Gastroesophageal sphincter (tissue), 4 donors: Measurements from ENCODE around the gene RNF150. TPM values are rescaled to one million over a fixed set of nuclear protein-coding genes. Genes with fewer than 3 reads are reported as not detected.
"Not testable (repeated sequence)": the region's sequence is repeated elsewhere in the genome, so short reads cannot be mapped to it uniquely, and the experiment has no call there.

Experiments used
- ATAC-seq: fragments of 150-250 bp; one replicate; pipeline ENCODE4 v1.9.1; 2016; ENCODE audit warnings: mild to moderate bottlenecking, moderate library complexity
- H3K27ac ChIP-seq, 4 donors: fragments of 200-600 bp; sonication (generic) in 3 of 4; 1 replicate in 3 of 4; 2 replicates in 1 of 4; pipeline ENCODE4 v1.5.1; 2016 to 2019
- H3K27me3 ChIP-seq: fragments of 200-600 bp; sonication (generic); one replicate; pipeline ENCODE4 v1.5.1; 2019
- H3K36me3 ChIP-seq, 2 donors: fragments of 200-600 bp; sonication (generic); one replicate each; pipeline ENCODE4 v1.5.1; 2019; ENCODE audit warnings: control low read depth in 1 of 2
- H3K4me1 ChIP-seq, 3 donors: fragments of 200-600 bp; sonication (generic); 1 replicate in 2 of 3; 2 replicates in 1 of 3; pipeline ENCODE4 v1.5.1; 2016 to 2019; ENCODE audit warnings: control low read depth in 2 of 3
- H3K4me3 ChIP-seq, 2 donors: fragments of 200-600 bp; sonication (generic); one replicate each; pipeline ENCODE4 v1.5.1; 2019; ENCODE audit warnings: mild to moderate bottlenecking in 1 of 2, moderate library complexity in 1 of 2
- H3K9me3 ChIP-seq, 3 donors: fragments of 200-600 bp; sonication (generic); one replicate each; pipeline ENCODE4 v1.5.1; 2017 to 2019; ENCODE audit warnings: control low read depth in 2 of 3
- EP300 ChIP-seq: sonication (generic); formaldehyde crosslinking; IDR thresholded peaks from one replicate; pipeline ENCODE4 v1.6.1; 2017; ENCODE audit warnings: antibody characterized with exemption, mild to moderate bottlenecking
- POLR2A ChIP-seq, 2 donors: fragments of 450-650 bp; IDR thresholded peaks; one replicate each; pipeline ENCODE4 v1.6.1; 2017; ENCODE audit warnings: antibody characterized with exemption in 2 of 2, mild to moderate bottlenecking in 2 of 2, moderate library complexity in 1 of 2
- POLR2AphosphoS5 ChIP-seq: sonication (generic); formaldehyde crosslinking; IDR thresholded peaks from one replicate; pipeline ENCODE4 v1.6.1; 2017; ENCODE audit warnings: antibody characterized with exemption
- WGBS, 2 donors: methylation state at CpG; one replicate each; pipeline ENCODE4 v1.1.5; 2018; ENCODE audit warnings: low coverage in 1 of 2; 5-methylcytosine and 5-hydroxymethylcytosine counted together
- total RNA-seq, 4 donors: library from RNA; depleted of rRNA; stranded (reverse); fragments of >200 nt; gene quantifications; one replicate each; pipeline ENCODE4 v1.1.0, GENCODE V29; 2016
- TF ChIP-seq, protein P1 (sequence below), 4 experiments: fragments of 200-600 bp in 2 of 4; fragments of 450-650 bp in 2 of 4; sonication (generic) in 1 of 4; IDR thresholded peaks; one replicate each; pipeline ENCODE4 v1.5.1; 2017 to 2019; ENCODE audit warnings: antibody characterized with exemption in 4 of 4, mild to moderate bottlenecking in 2 of 4, moderate library complexity in 2 of 4

RNF150 gene
- total RNA-seq, 4 donors from 2014 or later = 36.5 to 70.5 (median 59.9) TPM

DNA sequence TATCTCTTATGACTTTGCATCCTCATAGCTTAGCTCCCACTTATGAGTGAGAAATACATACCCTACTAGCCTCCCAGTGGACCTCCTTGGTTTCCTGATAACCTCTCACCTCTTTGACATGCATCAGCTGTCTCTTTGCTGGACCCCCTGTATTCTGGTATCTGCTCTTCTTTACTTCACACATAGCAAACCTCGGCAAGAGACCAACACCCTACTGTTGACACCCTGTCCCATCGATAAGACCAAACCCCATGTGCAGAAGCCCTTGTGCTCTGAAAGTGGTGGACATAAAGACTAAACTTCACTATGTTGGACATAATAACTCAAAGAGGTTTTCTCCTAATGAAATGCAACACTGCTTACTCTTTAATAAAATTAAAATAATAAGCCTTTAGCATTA lies 75.7 kb downstream of the RNF150 start:
- 55 to 60% methylated on average over 2 of the region's 2 CpGs for WGBS, 2 donors
- TF ChIP-seq POLR2A (IDR thresholded peaks at IDR 0.05) (no peak), EP300 (no peak), POLR2AphosphoS5 (no peak)
- TF ChIP-seq, protein P1, sequence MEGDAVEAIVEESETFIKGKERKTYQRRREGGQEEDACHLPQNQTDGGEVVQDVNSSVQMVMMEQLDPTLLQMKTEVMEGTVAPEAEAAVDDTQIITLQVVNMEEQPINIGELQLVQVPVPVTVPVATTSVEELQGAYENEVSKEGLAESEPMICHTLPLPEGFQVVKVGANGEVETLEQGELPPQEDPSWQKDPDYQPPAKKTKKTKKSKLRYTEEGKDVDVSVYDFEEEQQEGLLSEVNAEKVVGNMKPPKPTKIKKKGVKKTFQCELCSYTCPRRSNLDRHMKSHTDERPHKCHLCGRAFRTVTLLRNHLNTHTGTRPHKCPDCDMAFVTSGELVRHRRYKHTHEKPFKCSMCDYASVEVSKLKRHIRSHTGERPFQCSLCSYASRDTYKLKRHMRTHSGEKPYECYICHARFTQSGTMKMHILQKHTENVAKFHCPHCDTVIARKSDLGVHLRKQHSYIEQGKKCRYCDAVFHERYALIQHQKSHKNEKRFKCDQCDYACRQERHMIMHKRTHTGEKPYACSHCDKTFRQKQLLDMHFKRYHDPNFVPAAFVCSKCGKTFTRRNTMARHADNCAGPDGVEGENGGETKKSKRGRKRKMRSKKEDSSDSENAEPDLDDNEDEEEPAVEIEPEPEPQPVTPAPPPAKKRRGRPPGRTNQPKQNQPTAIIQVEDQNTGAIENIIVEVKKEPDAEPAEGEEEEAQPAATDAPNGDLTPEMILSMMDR (IDR thresholded peaks at IDR 0.05) = no peak
- ATAC-seq = no peak
- Histone ChIP-seq H3K27ac (no peak overlapping the region), H3K36me3 (no peaks in the 10 kb centered on the region), H3K4me1 (peaks cover 0 to 15% (median 0%) of the 10 kb centered on the region in 3 donors), H3K4me3 (no peak overlapping the region), H3K27me3 (no peaks in the 10 kb centered on the region), H3K9me3 (no peaks in the 10 kb centered on the region)

DNA sequence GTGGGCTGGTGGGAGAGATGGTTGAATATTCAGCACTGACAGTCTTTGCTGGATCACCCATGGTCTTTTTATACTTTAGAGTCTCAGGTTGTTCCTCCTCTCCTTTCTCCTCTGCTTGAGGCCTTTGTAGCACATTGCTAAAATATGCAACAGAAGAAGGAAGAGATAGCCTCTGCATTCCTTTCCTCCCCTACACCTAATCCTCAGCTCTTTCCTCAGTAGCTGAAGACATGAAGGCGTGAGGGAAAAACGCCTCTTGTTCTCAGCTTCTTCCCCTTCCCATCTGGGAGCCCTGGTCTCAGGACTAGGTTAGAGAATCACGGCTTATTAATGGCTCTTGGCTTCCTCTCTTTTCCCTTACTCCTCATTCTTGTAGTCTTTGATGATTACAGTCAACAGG lies 76.8 kb downstream of the RNF150 start:
- Histone ChIP-seq H3K9me3 (no peaks in the 10 kb centered on the region), H3K27ac (no peak overlapping the region), H3K27me3 (no peaks in the 10 kb centered on the region), H3K36me3 (no peaks in the 10 kb centered on the region), H3K4me1 (peaks cover 0 to 11% (median 0%) of the 10 kb centered on the region in 3 donors), H3K4me3 (no peak overlapping the region)
- no peak for TF ChIP-seq POLR2A (IDR thresholded peaks at IDR 0.05)
- TF ChIP-seq, protein P1 (IDR thresholded peaks at IDR 0.05) = no peak
- no peak for TF ChIP-seq EP300
- TF ChIP-seq POLR2AphosphoS5 = no peak
- ATAC-seq = no peak
- WGBS, 2 donors = 70 to 83% methylated on average over 1 to 3 of the region's 3 CpGs

DNA sequence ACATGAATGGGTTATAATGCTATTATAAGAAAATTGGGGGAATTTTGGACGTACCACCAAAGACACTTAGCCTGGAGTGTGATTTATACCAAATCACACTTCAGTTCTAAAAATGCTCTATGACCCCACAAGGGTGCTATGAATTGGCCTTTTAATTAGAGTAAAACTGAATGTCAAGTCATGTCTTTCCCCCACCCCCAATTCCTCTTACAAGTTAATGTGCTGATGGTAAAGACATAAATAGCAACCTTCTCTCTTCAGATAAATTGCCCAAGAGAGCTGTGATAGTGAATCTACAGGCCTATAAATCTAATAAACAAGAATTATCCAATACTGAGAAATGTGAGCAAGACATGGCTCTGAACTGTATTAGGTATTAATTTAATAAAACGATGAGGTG lies 78.8 kb downstream of the RNF150 start:
- ATAC-seq = no peak
- H3K4me1 ChIP-seq = peaks cover 0 to 5% (median 0%) of the 10 kb centered on the region in 3 donors

DNA sequence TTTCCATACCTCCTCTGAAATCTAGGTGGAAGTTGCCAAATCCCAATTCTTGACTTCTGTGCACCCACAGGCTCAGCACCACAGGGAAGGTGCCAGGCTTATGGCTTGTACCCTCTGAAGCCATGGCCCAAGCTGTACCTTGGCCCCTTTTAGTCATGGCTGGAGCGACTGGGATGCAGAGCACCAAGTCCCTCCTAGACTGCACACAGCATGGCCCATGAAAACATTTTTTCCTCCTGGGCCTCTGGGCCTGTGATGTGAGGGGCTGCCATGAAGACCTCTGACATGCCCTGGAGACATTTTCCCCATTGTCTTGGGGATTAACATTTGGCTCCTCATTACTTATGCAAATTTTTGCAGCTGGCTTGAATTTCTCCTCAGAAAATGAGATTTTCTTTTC lies 82.3 kb downstream of the RNF150 start:
- H3K27ac ChIP-seq, H3K36me3 ChIP-seq, ATAC-seq, H3K27me3 ChIP-seq, H3K4me3 ChIP-seq, H3K9me3 ChIP-seq: not testable (repeated sequence)
- WGBS, 2 donors = 80% methylated on average over 1 of the region's 1 CpG; no CpG with 5 or more reads in 1 of the 2 donors
- peaks cover 5 to 21% (median 7%) of the 10 kb centered on the region in 3 donors for H3K4me1 ChIP-seq

More for the DNA sequence above, 78.8 kb downstream of the RNF150 start:
- H3K27ac ChIP-seq = no peak overlapping the region
- 82 to 84% methylated on average over 2 of the region's 2 CpGs for WGBS, 2 donors
- no peak overlapping the region for H3K4me3 ChIP-seq
- H3K9me3 ChIP-seq = peaks cover 0 to 6% (median 0%) of the 10 kb centered on the region in 3 donors
- no peaks in the 10 kb centered on the region for H3K27me3 ChIP-seq
- no peak for TF ChIP-seq POLR2AphosphoS5
- TF ChIP-seq, protein P1 (IDR thresholded peaks at IDR 0.05) = no peak
- no peak for TF ChIP-seq EP300
- no peak for TF ChIP-seq POLR2A (IDR thresholded peaks at IDR 0.05)
- no peaks in the 10 kb centered on the region for H3K36me3 ChIP-seq

DNA sequence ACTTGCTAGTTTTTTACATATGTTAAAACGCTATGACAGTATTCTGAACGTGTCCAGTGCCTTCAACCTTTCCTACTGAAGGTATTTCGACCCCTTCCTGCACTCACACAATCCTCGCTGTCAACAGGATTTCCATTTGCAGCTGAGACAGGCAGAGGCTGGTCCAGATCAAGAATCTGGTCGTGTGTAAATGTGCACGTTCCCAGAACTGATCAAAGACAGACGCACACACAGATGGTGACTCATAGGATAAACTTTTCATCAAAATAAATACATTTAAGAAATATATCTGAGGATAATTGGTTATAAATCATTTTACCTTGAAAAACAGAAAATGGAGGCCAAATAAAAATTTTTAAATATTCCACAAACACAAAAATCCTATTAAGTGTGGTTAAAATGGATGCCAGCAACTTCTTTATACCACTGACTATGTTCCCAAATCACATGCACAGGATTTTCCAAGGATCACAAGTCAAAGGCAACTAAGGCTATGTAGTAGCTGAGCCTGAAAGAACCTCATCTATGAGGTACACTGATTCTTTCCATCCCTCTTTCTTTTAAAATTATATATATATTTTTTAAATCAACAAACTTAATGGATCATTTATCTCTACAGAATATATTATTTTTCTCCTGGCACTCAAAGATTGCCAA lies 85.9 kb downstream of the RNF150 start:
- 25 to 36% methylated on average over 5 to 6 of the region's 7 CpGs for WGBS, 2 donors
- peak; percentile 37 for TF ChIP-seq POLR2AphosphoS5
- no peak for TF ChIP-seq EP300
- Histone ChIP-seq H3K4me3 (no peak overlapping the region), H3K36me3 (no peaks in the 10 kb centered on the region), H3K27ac (peak overlapping the region in 3 of 4 donors; percentile 60 to 72 (median 62)), H3K27me3 (no peaks in the 10 kb centered on the region), H3K9me3 (peaks cover 0 to 6% (median 0%) of the 10 kb centered on the region in 3 donors), H3K4me1 (peaks cover 5 to 26% (median 7%) of the 10 kb centered on the region in 3 donors)
- no peak for ATAC-seq

DNA sequence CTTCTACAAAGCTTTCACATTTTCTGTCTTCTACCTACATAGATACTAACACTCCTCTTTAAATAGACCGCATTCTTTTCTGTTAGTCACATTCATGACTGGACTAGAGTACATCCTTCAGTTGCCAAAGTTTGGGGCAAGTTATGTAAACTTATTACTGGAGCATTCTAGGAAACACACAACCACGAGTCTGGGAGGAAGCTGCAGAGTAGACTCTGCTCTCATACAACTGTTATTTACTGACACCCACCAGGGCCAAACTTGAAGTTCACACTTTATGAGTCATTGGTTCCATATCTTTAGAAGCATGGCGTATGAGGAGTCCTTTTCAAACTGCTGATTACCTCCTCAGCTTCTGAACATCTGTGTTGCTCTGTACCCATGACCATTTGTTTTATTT lies 87.0 kb downstream of the RNF150 start:
- peaks cover 5 to 30% (median 8%) of the 10 kb centered on the region in 3 donors for H3K4me1 ChIP-seq
- peak; percentile 85 for ATAC-seq
- H3K27ac ChIP-seq = peak overlapping the region in 3 of 4 donors; percentile 60 to 72 (median 62)
- no peaks in the 10 kb centered on the region for H3K36me3 ChIP-seq
- 15 to 35% methylated on average over 2 to 3 of the region's 3 CpGs for WGBS, 2 donors
- H3K9me3 ChIP-seq = peaks cover 0 to 6% (median 0%) of the 10 kb centered on the region in 3 donors
- H3K27me3 ChIP-seq = no peaks in the 10 kb centered on the region
- no peak for TF ChIP-seq POLR2A (IDR thresholded peaks at IDR 0.05)
- TF ChIP-seq POLR2AphosphoS5 = peak; percentile 94
- no peak overlapping the region for H3K4me3 ChIP-seq
